GM06990 (cell line): Measurements from ENCODE around the gene TSPAN3.
A peak's percentile ranks its signal among the peaks of the same experiment; 100 is the strongest.

Source experiments
- DNase-seq: peaks from one replicate; pipeline ENCODE4 v3.0.0-alpha.2; 2011; ENCODE audit not compliant: insufficient read length; ENCODE audit errors: extremely low read depth
- H3K27me3 ChIP-seq: replicated peaks from 2 replicates; pipeline ENCODE4 v1.6.0; 2011; ENCODE audit warnings: low read length; ENCODE audit not compliant: control insufficient read depth, insufficient read depth
- H3K36me3 ChIP-seq: 2 replicates; pipeline ENCODE4 v1.5.1; 2011; ENCODE audit warnings: low read length; ENCODE audit not compliant: control insufficient read depth, insufficient read depth
- H3K4me3 ChIP-seq: replicated peaks from 2 replicates; pipeline ENCODE4 v1.5.1; 2011; ENCODE audit warnings: low read depth, mild to moderate bottlenecking, control low read depth, low read length
- TF ChIP-seq, protein P1 (sequence below): IDR thresholded peaks from 2 replicates; pipeline ENCODE4 v1.5.1; 2011; ENCODE audit warnings: low read length, control low read depth, mild to moderate bottlenecking, inconsistent platforms; ENCODE audit not compliant: insufficient read depth, poor library complexity, severe bottlenecking

TSPAN3 gene

DNA sequence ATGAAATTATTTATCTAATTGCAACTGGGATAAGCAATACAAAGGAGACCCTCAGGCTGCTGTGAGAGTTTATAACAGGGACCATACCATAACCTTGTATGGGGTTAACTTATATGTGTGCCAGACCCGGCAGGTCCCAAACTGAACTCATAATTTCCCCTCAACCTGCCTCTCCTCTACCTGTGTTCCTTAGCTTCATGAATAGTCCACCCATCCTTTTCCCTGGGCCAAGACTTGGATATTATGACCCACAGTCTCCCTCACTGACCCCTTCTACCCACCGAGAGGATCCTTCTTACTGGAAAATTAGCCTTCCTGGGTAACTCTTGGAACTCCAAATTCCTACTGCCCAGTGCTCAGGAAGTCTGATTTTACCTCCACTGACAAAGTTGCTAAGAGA, 3.4 kb upstream of the TSPAN3 start:
- no peaks in the 10 kb centered on the region for H3K27me3 ChIP-seq
- no peaks in the 10 kb centered on the region for H3K36me3 ChIP-seq
- no peak for DNase-seq
- TF ChIP-seq, protein P1, sequence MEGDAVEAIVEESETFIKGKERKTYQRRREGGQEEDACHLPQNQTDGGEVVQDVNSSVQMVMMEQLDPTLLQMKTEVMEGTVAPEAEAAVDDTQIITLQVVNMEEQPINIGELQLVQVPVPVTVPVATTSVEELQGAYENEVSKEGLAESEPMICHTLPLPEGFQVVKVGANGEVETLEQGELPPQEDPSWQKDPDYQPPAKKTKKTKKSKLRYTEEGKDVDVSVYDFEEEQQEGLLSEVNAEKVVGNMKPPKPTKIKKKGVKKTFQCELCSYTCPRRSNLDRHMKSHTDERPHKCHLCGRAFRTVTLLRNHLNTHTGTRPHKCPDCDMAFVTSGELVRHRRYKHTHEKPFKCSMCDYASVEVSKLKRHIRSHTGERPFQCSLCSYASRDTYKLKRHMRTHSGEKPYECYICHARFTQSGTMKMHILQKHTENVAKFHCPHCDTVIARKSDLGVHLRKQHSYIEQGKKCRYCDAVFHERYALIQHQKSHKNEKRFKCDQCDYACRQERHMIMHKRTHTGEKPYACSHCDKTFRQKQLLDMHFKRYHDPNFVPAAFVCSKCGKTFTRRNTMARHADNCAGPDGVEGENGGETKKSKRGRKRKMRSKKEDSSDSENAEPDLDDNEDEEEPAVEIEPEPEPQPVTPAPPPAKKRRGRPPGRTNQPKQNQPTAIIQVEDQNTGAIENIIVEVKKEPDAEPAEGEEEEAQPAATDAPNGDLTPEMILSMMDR = no peak
- H3K4me3 ChIP-seq = no peak overlapping the region

DNA sequence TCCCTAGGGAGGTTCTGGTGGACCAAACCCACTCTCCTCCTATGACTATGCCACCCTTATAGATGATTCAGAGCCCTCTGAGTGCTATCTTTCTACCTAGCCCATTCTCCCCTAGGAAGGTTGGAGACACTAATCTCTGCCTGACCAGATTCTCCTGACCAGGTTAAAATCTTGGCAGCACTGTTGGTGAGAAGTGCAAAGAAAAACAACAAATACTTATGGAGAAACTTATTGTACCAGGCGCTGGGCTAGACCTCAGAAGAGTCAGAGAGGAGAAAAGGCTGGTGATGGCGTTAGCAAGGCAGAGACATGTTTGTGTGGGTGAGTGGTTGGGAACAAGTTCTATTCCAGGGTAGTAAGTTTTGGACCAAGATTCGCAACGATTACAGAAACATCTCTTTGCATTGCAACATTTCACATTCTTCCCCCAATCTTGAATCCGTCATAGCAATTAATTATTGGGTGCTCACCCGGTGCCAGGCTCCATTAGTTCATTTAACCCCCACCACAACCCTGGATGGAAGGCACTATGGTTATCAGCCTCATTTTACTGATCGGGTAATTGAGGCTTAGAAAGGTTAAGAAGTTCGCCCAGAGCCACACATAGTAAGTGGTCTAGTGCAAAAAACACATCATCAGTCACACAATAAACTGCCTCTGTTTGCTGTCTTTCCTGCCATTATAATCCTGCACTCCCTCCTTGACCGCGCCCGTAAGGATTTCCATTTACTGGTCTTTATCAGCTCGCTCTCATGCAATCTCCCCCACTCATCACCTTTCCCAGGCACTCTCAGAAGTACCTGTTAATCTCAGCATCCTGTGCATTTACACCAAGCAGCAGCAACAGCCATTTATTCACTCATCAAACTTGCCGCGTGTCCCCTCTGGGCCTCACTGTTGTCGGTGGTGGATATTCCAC, 655 bp upstream of the TSPAN3 start:
- no peaks in the 10 kb centered on the region for H3K36me3 ChIP-seq
- H3K4me3 ChIP-seq = no peak overlapping the region
- DNase-seq = no peak

DNA sequence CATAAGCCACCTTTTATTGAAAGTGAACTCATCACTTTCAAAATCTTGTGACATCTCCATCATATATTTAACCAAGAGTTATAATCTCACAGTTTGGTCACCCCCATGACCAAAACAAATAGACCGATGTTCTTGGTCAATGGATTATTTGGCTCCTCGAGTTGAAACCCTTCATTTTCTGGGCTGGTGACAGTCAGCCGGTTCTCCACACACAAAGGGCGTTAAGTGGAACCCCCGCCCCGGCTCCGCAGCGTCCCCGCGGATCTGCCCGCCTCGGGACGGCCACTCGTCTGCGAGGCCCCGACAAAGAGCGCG, 772 bp downstream of the TSPAN3 start:
- Histone ChIP-seq H3K27me3 (no peaks in the 10 kb centered on the region), H3K36me3 (no peaks in the 10 kb centered on the region), H3K4me3 (peak overlapping the region; percentile 79)
- no peak for DNase-seq
- TF ChIP-seq, protein P1 = no peak

More for the DNA sequence above, 655 bp upstream of the TSPAN3 start:
- no peaks in the 10 kb centered on the region for H3K27me3 ChIP-seq
- TF ChIP-seq, protein P1 = no peak

DNA sequence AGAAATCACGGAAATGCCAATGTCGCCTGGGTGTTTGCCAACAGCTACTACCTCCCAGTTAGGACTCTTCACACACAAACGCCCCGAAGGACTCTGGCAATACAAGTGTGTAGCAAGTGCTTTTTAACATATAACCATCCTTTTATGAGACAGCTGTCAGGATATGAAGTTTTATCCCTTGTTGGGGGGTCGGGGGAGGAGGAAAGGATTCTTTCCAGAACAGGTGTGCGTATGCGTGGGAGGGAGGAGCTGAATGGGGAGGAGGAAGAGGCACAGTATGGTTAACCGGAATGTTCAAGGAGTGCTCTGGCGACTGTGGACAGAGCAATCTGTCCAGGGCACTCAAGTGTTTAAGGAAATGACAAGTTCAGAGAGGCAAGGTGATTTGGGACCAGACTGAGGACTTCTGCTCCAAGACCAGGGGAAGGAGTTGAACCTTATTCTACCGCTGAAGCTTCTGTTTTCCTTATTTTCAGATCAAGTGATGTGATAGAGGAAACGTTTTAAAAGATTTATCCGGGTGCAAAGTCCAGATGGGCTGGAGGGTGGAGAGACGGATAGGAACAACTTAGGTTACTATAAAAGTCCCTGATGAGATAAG, 1.3 kb downstream of the TSPAN3 start:
- TF ChIP-seq, protein P1 = no peak
- H3K27me3 ChIP-seq = no peaks in the 10 kb centered on the region
- peak overlapping the region; percentile 79 for H3K4me3 ChIP-seq
- no peaks in the 10 kb centered on the region for H3K36me3 ChIP-seq
- no peak for DNase-seq

DNA sequence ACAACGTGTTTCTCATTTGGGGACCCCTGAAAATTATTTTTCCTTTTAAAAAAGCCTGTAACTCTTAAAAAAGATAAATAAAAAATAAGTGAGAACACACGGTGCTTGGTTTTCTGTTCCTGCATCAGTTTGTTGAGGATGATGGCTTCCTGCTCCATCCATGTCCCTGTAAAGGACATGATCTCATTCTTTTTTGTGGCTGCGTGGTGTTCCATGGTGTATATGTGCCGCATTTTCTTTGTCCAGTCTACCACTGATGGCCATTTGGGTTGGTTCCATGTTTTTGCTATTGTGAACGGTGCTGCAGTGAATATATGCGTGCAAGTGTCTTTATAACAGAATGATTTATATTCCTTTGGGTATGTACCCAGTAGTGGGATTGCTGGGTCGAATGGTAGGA, 2.3 kb downstream of the TSPAN3 start:
- TF ChIP-seq, protein P1 = no peak
- H3K36me3 ChIP-seq = no peaks in the 10 kb centered on the region
- no peaks in the 10 kb centered on the region for H3K27me3 ChIP-seq
- DNase-seq = no peak
- H3K4me3 ChIP-seq = no peak overlapping the region
